ENCODE measurements around the gene MSH5. TPM values are rescaled to one million over a fixed set of nuclear protein-coding genes. Genes with fewer than 3 reads are reported as not detected.

MSH5 gene
- total RNA-seq, 1 experiment from 2014 or later, result 38.1 TPM

DNA sequence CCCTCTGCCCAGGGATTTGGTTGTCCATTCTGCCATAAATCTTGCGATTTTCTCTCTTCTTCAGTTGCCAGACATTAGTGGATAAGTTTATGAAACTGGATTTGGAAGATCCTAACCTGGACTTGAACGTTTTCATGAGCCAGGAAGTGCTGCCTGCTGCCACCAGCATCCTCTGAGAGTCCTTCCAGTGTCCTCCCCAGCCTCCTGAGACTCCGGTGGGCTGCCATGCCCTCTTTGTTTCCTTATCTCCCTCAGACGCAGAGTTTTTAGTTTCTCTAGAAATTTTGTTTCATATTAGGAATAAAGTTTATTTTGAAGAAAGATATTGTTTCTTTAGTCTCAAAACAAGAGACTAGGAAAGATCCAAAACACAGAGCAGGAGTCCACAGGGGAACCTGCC is 22.6 kb downstream of the MSH5 start, which contains the start of gene SAPCD1:
Gene SAPCD1, plus strand, starts transcription at position 301 of the 400 bp plus-strand sequence. CDS start 399 bp downstream, outside the sequence.
- TF ChIP-seq SIN3A (IDR thresholded peaks at IDR 0.05; ENCODE audit: borderline replicate concordance, insufficient read depth, low read depth, low read length) (no peak), REST (IDR thresholded peaks at IDR 0.05; ENCODE audit: insufficient read depth in 1 of 2, low read depth in 2 of 2, low read length in 1 of 2) (no peak), POLR2AphosphoS5 (IDR thresholded peaks at IDR 0.05; ENCODE audit: low read depth, low read length) (no peak), TCF7L2 (IDR thresholded peaks at IDR 0.05; ENCODE audit: low read depth, low read length) (no peak)
- TF ChIP-seq, protein P1, sequence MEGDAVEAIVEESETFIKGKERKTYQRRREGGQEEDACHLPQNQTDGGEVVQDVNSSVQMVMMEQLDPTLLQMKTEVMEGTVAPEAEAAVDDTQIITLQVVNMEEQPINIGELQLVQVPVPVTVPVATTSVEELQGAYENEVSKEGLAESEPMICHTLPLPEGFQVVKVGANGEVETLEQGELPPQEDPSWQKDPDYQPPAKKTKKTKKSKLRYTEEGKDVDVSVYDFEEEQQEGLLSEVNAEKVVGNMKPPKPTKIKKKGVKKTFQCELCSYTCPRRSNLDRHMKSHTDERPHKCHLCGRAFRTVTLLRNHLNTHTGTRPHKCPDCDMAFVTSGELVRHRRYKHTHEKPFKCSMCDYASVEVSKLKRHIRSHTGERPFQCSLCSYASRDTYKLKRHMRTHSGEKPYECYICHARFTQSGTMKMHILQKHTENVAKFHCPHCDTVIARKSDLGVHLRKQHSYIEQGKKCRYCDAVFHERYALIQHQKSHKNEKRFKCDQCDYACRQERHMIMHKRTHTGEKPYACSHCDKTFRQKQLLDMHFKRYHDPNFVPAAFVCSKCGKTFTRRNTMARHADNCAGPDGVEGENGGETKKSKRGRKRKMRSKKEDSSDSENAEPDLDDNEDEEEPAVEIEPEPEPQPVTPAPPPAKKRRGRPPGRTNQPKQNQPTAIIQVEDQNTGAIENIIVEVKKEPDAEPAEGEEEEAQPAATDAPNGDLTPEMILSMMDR (IDR thresholded peaks at IDR 0.05), result no peak
- no peak for ATAC-seq
- no peak for DNase-seq (ENCODE audit: low read depth, low spot score)
- H3K27me3 ChIP-seq (ENCODE audit: control insufficient read depth, insufficient read depth, low read length), result no peaks in the 10 kb centered on the region
- H3K4me1 ChIP-seq (ENCODE audit: control insufficient read depth, insufficient read depth, low read length), result no peaks in the 10 kb centered on the region
- in situ Hi-C loops (cut with HindIII; ENCODE audit: low pct_unique_long_range_greater_than_20kb, low sequenced_read_pairs), result no loop called here
- H3K9me3 ChIP-seq (ENCODE audit: control insufficient read depth, insufficient read depth, low read depth, low read length), result no peaks in the 10 kb centered on the region
- CTCF ChIA-PET, result no interaction called here
- POLR2A ChIA-PET, result no interaction called here
- intact Hi-C loops (cut with micrococcal nuclease; ENCODE audit: unreplicated experiment), result no loop called here
- no peak within 1 kb of the TSS for H3K4me3 ChIP-seq (ENCODE audit: low read depth in 2 of 2, low read length in 2 of 2)
- BruUV-seq (replicated peaks), result no TSS peak
- no peaks in the 10 kb centered on the region for H3K36me3 ChIP-seq (ENCODE audit: control insufficient read depth, insufficient read depth, low read length)
- no peak within 1 kb of the TSS for H3K27ac ChIP-seq (ENCODE audit: low read length)

DNA sequence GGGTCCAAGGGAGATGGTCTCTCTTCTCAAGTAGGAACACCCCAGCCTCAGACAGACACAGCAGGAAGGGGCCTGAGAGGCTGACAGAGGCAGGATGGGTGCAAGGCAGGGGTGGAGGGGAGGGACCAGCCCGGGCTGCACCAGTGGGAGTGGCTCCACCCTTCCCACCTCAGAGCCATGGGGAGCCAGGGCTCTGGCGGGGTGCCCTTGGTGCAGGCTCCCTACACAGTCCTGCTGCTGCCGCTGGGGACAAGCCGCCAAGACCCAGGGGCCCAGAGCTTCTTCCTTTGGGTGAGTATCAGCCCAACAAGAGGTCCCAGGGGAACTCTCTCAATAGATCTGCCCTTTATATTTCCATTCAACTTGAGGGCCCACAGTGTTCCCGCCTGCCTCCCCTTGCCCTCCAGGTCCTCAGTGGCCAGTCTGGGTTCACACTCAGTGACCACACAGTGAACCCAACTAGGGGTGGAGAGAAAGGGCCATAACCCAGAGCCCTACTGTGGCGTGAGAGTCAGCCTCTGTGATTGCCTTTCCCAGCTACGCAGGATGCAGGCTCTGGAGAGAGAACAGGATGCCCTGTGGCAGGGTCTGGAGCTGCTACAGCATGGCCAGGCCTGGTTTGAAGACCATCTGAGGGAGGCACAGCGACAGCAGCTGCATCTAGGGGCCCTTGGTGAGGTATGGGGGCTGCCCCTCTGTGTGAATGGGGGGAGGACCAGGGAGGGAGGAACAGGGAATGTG is 23.2 kb downstream of the MSH5 start:
- no peaks in the 10 kb centered on the region for H3K36me3 ChIP-seq (ENCODE audit: control insufficient read depth, insufficient read depth, low read length)

More for the DNA sequence above, 23.2 kb downstream of the MSH5 start:
- DNase-seq (ENCODE audit: low read depth, low spot score) (no peak), ATAC-seq (peak; percentile 32; the same call in 1 of the 2 replicates)
- H3K27ac ChIP-seq (ENCODE audit: low read length), result no peak overlapping the region
- H3K27me3 ChIP-seq (ENCODE audit: control insufficient read depth, insufficient read depth, low read length), result no peaks in the 10 kb centered on the region
- POLR2A ChIA-PET, result no interaction called here
- in situ Hi-C loops (cut with HindIII; ENCODE audit: low pct_unique_long_range_greater_than_20kb, low sequenced_read_pairs), result no loop called here
- no peak overlapping the region for H3K4me3 ChIP-seq (ENCODE audit: low read depth in 2 of 2, low read length in 2 of 2)
- H3K9me3 ChIP-seq (ENCODE audit: control insufficient read depth, insufficient read depth, low read depth, low read length), result no peaks in the 10 kb centered on the region
- CTCF ChIA-PET, result no interaction called here
- H3K4me1 ChIP-seq (ENCODE audit: control insufficient read depth, insufficient read depth, low read length), result no peaks in the 10 kb centered on the region
- intact Hi-C loops (cut with micrococcal nuclease; ENCODE audit: unreplicated experiment), result no loop called here
- TF ChIP-seq, protein P1 (IDR thresholded peaks at IDR 0.05), result no peak
- TF ChIP-seq TCF7L2 (IDR thresholded peaks at IDR 0.05; ENCODE audit: low read depth, low read length), result no peak
- TF ChIP-seq POLR2AphosphoS5 (IDR thresholded peaks at IDR 0.05; ENCODE audit: low read depth, low read length), result no peak
- no peak for TF ChIP-seq SIN3A (IDR thresholded peaks at IDR 0.05; ENCODE audit: borderline replicate concordance, insufficient read depth, low read depth, low read length)
- TF ChIP-seq REST (IDR thresholded peaks at IDR 0.05; ENCODE audit: insufficient read depth in 1 of 2, low read depth in 2 of 2, low read length in 1 of 2), result no peak
- BruUV-seq (replicated peaks), result no TSS peak

Measured in Panc1 (cell line).